GM21526 (cell line): Measurements from ENCODE around the gene HSPB6.

ENCODE experiments used
- ATAC-seq: cut with Tn5 transposase; IDR thresholded peaks from one replicate; pipeline ENCODE4 v1.9.1; 2021; ENCODE audit warnings: moderate library complexity; ENCODE audit not compliant: unreplicated experiment, low FRiP score

HSPB6 gene

DNA sequence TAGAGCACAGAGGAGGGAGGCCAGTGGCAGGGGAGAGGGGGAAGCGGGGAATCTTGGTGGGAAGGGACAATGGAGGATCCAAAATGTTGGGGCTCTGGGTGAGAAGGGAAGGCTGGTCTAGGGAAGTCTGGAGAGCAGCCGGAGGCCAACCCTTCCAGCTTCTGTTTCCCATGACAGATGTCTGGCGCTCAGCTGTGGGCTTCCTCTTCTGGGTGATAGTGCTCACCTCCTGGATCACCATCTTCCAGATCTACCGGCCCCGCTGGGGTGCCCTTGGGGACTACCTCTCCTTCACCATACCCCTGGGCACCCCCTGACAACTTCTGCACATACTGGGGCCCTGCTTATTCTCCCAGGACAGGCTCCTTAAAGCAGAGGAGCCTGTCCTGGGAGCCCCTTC lies 10.3 kb downstream of the HSPB6 start:
- no peak for ATAC-seq

DNA sequence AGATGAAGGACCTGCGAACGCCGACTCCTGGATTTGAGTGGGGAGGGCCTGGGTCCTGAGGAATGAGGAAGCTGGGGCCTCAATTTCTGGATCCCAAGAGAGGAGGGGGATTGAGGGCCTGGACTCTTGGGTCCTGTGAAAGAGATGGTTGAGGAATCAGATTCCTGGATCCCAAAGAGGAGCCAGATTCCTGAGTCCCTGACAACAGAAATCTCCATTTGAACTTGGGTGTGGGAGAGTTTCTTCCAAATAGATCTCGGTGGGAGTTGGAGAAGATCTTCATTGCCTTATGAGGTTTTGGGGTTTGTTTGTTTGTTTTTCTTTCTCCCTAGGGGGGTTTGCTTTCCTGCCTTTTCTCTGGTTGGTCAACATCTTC lies 10.8 kb downstream of the HSPB6 start:
- no peak for ATAC-seq

DNA sequence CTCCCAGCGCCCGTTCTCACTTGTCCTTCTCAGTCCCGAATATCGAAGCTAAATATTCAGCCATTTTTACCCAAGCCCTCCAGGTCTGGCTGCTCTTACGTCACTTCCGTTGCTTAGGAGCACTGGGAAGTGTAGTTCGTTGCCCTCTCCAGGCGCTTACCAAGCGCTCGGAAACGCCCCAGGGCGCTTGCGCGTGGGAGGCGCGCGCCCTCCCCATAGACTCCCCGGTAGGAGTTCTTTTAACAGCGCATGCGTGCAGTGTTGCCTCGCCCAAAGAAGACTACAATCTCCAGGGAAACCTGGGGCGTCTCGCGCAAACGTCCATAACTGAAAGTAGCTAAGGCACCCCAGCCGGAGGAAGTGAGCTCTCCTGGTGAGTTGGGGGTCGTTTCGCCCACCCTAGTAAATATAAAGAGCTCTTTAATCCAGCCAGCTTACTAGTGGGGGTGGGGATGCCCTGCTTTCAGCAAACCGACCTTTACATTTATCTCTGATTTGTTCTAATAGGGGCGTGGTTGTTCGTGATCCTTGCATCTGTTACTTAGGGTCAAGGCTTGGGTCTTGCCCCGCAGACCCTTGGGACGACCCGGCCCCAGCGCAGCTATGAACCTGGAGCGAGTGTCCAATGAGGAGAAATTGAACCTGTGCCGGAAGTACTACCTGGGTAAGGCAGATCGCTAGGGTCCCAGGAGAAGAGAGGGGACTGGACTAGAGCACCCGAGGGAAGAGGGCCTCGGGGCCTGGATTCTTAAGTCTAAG lies 11.3 kb downstream of the HSPB6 start, which contains the start of the genes PSENEN and U2AF1L4:
TSS of gene PSENEN (plus strand) at position 324 of the 759 bp plus-strand sequence. CDS start at position 604, 280 bp downstream.
TSS of gene U2AF1L4 (minus strand) at position 91 of the 759 bp plus-strand sequence. CDS start at position 64, 27 bp downstream.
- ATAC-seq, result peak; percentile 35

DNA sequence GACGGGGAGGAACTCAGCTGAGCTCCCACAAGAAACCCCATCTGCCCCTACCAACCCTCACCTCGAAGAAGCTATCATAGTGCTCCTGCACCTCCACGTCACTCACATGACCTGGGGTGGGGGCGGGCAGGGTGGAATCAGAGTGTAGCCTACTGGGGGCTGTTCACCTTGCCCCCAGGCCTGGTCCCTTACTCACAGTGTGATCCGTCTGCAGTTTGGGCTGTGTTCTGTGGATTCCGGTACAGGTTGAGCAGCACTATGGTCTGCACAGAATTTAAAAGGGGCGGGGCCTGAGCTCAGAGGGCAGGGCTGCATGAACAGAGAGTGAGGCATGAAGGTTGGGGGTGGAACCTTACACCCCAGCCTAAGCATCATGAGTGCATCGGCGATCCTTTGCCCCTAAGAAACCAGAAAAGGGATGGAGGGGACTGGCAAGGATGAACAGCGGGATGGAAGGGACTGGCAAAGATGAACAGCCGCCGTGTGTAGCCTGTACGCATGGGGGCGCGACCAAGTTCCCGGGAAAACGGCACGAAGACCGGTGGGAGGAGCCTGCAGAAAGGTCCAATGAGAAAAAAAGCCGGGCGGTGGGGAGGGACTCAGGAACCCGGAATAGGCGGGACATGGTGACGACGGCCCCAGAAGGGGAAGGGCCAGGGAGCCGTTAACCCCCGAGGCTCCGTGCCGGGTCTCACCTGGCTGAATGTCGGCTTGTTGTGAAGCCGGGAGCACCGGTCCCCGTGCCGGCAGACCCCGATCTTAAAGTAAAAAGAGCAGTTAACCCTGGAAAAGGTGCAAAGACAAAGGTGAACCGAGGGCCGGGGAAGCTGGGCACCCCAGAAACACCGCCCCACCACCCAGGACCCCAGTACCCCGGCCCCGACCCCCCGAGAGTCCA lies 12.2 kb downstream of the HSPB6 start:
- ATAC-seq, result peak; percentile 31

DNA sequence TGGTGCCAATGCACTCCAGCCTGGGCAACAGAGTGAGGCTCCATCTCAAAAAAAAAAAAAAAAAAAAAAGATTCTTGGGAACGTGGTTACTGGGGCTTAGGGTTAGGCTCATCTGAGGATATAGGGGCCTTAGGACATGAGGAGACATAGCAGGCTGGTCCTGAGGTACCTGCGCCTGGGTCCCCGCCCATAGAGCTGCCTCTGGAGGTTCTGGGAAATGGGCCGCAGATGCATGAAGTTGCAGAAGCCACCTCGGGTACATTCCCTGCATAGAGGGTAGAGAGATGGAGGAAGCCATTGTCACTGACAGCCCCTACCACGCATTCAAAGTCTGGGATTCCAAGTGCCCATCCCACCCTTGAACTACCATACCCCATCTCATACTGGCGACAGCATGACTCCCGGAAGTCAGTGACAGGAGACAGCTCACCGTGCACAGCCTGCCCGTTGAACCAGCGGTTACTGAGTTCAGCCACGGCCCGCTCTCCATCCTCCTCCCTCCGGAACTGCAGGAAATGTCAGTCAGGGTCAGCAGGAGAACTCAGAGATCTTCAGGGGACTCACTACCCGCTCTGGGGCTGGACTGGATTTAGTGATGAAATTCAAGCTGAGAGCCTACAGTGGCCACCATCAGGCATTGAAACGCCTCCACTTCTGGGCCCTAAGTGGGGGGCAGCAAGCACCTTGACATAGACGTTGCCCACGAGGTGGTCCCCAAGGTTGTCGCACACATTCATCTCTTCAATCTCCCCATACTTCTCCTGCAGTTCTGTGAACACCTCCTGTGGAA lies 13.0 kb downstream of the HSPB6 start:
- no peak for ATAC-seq

DNA sequence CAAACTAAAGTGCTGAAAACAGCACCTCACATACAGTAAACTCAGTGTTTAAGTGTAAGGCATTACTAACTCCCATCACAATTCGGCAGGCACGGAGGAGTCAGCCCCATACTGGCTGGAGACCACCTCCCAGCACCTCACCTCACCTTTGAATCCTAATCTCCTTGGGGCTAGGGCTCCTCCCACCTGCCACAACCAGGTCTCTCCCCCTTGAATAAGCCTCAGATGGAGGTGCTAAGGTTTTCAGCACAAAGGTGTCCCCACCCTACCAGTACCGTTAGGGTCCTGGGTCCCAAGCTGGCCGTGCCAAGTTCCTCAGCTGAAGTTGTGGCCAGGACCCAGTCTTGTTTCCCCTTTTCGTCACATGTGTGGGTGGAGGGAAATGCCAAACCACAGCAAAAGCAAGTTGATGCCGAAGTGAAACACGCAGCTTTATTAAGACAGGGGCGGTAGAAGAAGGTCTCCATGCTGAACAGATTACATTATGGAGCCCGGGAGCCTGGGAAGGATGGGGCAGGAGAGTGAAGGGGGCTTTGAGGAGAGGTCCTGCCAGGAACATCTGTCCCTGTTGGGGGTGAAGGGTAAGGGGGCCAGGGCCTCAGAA lies 14.6 kb downstream of the HSPB6 start, which contains the start of gene IGFLR1:
TSS of gene IGFLR1 (minus strand) at position 332 of the 604 bp plus-strand sequence. CDS start 1,272 bp downstream, outside the sequence.
- no peak for ATAC-seq

DNA sequence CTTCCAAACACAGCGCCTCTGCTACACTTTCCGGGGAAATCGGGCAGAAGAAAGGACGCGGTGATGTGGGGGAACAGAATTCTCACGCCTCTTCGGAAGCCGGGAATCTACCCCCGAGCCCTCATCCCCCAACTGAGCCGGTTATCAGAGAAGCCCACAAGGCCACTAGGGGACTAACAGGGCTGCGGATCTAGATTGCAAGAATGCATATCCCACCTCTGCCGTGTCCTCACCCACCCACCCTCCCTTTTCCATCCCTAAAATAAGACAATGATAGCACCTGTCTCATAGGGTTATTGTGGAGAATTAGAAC lies 15.7 kb downstream of the HSPB6 start:
- no peak for ATAC-seq

DNA sequence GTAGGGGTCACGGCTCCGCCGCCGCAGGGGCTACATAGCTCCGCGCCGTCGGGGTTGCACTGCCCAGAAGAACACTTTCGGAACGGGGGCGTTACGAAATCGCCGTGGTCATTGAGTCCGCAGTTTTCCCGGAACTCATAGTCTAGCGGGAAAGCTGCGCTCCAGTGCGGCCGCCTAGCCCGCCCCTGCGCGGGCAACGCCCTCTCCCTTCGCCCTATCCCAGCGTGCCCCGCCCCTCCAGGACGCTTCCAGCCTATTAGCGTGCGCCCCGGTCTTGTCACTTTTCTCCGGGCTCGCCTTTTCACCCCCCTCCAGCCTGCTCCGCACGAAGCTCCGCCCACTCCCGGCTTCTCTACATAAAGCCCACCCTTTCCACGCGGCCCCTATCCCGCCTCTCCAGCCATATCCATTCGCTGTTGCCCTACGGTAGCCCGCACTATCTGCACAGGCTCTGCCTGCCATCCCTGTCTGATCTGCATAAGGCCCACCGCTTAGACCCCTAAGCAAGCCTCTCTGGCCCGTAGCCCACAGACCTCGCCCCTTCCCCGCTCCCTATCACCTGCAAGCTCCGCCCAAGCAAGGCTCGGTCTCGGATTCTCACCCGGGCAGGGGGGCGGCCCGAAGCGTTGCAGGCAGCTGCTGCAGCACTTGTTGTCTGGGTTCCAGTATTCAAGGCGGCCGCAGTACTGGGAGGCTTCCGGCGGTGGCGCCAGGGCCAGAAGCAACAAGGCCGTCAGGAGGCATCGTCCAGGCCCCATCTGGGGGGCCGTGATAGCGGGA lies 16.2 kb downstream of the HSPB6 start:
- peak; percentile 51 for ATAC-seq

DNA sequence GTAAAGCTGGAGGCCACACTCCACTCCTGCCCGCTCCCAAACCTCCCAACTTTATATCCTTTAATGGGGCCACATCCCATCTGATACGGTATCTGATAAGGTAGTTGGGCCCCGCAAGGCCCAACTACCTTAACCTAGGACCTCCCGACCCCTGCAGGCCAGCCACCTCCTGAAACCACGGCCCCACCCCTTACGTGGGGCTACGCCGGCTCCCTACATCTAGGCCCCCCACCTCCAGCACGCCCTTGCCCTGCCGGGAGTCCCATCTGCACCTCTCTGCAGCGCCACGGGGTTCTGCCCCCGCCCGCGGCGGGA lies 16.8 kb downstream of the HSPB6 start:
- ATAC-seq, result no peak

DNA sequence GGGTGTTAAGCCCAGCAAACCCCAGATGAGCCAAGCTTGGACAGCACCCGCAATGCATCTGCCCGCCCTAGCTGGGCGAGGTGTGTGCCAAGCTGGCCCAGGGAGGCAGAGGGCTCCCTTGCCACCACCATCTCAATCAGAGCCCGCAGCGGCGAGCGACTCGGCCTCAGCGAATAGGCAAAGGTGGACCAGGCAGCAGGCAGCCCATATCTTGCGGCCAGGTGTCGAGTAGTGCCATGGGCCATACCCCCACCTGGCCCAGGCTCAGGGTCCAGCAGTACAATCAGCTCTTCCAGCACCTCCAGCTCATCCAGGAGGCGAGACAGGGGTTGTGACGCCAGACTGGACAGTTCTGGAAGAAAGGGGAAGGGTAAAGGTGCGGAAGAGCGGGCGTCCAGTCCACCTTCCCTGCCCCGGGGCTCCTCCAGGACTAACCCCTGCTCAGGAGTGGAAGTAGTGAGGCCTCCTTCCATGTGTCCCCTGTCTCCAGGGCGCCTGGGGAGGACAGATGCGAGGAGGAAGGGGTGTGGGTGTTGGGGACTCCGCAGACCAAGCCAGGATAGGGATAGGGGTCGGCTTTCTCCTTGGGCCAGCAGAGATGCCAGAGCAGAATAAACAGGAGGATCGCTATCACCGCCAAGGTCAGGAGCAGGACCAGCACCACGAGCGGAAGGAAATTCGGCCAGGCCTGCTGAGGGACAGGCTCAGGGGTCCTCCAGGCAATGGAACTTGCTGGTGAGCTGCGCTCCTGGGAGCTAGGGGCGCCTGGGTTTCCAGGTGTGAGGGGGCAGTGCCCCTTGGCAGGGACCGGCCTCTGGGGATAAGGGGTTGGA lies 17.3 kb downstream of the HSPB6 start:
- ATAC-seq, result no peak

DNA sequence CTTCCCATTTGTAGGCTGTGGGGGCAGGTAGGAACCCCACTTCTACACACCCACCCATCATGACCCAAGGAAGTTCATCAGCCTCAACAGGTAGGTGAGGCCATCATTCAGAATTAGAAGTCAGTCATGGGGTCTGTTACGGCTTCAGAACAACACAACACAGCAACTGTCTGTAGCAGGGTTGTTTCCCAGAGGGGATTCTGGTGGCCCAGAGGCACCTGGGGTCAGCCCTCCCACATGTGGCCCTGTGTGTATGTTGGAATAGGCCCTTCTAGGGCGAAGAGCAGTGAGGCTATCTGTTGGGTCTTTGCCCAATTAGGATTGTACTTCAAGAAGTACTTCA lies 18.0 kb downstream of the HSPB6 start:
- no peak for ATAC-seq

DNA sequence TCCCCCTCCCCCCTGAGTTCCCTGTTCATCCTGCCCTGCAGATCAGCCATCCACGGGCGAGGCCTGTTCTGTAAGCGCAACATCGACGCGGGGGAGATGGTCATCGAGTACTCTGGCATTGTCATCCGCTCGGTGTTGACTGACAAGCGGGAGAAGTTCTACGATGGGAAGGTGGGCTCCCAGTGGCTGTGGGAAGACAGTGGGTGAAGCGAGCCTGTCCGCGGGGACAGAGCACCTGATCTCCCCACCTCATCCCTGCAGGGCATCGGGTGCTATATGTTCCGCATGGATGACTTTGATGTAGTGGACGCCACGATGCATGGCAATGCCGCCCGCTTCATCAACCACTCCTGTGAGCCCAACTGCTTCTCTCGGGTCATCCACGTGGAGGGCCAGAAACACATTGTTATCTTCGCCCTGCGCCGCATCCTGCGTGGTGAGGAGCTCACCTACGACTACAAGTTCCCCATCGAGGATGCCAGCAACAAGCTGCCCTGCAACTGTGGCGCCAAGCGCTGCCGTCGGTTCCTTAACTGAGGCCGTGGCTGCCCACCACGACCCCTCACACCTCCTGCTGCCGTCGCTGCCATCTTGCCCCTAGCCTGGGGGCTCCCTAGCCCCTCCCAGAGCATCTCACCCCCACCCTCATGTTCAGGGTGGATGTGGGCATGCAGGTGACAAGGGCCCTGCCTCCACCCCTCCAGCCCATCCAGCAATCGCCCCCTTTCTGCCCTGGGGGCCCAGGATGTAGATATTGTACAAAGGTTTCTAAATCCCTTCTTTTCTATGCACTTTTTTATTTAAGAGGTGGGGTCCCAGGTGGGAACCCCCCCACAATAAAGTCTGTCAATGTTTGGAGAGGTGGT lies 18.6 kb downstream of the HSPB6 start:
- no peak for ATAC-seq

DNA sequence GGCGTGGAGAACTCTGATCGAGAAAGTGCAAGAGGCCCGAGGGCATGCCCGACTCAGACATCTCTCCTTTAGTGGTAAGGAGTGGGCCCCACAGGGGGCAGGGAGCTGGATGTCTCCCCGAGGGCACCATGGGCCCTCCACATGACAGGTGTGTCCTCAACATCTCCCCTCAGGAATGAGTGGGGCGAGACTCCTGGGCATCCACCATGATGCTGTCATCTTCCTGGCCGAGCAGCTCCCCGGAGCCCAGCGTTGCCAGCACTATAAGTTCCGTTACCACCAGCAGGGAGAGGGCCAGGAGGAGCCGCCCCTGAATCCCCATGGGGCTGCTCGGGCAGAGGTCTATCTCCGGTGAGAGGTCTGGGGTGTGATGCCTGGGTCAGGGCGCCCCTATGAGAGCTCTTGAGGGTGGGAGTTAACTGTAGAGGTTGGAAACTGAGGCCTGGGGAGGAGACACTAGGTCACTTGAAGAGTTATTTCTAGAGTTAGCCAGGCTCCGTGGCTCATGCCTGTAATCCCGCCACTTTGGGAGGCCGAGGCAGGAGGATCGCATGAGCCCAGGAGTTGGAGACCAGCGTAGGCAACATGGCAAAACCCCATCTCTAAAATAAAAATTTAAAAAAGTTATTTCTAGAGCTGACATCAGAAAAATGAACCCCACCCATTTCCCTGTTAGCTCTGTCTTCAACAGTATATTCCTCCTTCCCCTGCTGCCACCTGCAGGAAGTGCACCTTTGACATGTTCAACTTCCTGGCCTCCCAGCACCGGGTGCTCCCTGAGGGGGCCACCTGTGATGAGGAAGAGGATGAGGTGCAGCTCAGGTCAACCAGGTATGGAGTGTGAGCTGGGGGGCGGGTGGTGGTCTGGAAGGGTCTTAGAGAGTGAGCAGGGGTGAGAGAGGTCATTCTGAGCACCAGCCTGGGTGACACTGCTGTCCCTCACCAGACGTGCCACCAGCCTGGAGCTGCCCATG lies 19.6 kb downstream of the HSPB6 start:
- no peak for ATAC-seq

DNA sequence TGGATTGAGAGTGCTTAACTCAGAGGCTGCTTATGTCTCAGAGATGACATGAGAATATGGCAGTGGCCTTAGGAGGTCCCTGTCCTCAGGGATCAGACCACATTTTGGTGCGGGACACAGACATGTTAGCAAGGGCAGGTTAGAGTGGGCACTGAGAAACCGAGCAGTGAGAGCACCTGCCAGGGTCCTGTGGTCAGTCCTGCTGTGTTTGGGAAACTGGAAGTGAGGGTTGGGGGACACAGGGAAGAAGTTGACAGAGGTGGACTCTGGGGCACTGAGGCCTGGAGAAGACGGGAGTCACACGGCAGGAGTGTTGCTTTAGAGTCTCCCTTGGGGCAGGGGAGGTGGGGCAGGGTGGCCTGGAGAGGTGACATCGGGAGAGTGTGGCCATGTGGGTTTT lies 21.9 kb downstream of the HSPB6 start:
- ATAC-seq, result no peak

DNA sequence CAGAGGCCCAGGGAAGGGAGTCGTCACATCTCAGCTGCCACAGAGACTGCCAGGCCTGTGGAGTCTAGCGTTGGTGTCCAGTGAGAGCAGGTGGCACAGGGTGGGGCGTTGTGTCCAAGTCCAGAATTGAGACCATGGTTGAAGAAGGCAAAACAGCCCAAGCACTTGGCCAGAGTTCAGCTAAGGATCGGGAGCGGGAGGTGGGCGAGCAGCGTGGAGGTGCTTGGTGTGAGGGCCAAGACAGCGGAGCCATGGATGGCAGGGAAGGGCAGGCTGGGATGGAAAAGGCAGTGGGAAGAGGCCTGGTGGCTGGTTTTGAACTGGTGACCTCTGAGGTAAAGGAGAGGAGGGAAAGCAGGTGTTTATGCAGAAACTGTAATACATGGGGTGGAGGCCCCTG lies 22.6 kb downstream of the HSPB6 start:
- ATAC-seq, result no peak

DNA sequence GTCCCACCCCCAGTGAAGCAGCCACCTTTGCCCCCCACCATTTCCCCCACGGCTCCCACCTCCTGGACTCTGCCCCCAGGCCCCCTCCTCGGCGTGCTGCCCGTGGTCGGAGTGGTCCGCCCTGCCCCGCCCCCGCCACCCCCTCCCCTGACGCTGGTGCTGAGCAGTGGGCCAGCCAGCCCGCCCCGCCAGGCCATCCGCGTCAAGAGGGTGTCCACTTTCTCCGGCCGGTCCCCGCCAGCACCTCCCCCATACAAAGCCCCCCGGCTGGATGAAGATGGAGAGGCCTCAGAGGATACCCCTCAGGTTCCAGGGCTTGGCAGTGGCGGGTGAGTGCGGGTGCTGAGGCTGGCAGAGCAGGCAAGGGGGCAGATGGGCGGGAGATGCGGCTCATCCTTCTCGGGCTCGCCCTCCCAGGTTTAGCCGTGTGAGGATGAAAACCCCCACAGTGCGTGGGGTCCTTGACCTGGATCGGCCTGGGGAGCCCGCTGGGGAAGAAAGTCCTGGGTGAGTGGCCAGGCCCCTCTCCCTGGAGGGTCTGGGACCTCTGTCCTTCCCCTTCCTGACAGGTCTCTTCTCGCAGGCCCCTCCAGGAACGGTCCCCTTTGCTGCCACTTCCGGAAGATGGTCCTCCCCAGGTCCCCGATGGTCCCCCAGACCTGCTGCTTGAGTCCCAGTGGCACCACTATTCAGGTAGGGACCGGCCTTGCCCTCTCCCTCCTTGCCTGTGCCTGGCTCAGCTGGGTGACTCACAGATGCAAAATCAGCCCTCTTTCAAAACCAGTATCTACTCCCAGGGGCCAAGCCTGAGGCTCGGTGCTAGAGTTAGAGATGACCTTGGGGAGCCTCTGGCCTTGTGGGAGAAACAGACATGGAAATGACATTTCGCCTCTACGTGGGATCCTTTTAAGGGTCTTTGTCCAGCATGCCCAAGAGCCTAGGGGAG lies 23.4 kb downstream of the HSPB6 start:
- ATAC-seq, result no peak
